ENCODE data around the gene CDK7.

The CDK7 gene

GRCh38 chr5:69265931-69266330 is 31.2 kb downstream of the CDK7 start:
- H3K27ac ChIP-seq = no peak overlapping the region
- TF ChIP-seq ZFX (IDR thresholded peaks at IDR 0.05; ENCODE audit: borderline replicate concordance) (no peak), CTCF (IDR thresholded peaks at IDR 0.05) (peak; percentile 70)

GRCh38 chr5:69268899-69269298 is 34.2 kb downstream of the CDK7 start:
- TF ChIP-seq ZFX (IDR thresholded peaks at IDR 0.05; ENCODE audit: borderline replicate concordance) (no peak), CTCF (IDR thresholded peaks at IDR 0.05) (no peak)
- no peak overlapping the region for H3K27ac ChIP-seq

DNA sequence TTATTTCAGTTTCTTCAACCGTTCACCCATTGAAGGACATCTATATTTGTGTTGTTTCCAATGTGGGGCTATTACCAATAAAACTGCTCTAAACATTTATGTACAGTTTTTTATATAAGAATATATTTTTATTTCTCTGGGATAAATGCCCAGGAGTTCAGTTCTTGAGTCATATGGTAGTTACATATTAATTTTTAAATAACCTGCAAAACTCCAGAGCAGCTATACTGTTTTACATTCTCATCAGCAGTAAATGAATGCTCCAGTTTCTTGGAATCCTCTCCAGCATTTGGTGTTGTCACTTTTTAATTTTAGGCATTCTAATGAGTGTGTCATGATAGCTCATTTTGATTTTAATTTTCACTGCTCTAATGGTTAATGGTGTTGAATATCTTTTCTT is 36.2 kb downstream of the CDK7 start:
- TF ChIP-seq ZFX (IDR thresholded peaks at IDR 0.05; ENCODE audit: borderline replicate concordance) (no peak), CTCF (IDR thresholded peaks at IDR 0.05) (no peak)

DNA sequence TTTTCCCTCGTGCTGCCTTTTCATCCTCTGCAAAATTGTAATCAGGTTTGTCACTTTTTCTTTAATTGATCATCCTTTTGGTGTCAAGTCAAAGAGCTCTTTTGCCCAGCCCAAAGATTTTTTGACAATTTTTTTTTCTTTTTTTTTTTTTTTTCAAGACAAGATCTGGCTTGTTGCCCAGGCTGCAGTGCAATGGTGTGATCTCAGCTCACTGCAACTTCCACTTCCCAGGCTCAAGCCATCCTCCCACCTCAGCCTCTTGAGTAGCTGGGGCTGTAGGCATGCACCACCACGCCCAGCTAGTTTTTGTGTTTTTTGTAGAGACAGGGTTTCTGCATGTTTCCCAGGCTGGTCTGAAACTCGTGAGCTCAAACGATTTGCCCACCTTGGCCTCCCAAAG is 36.7 kb downstream of the CDK7 start:
- no peak overlapping the region for H3K27ac ChIP-seq
- TF ChIP-seq ZFX (IDR thresholded peaks at IDR 0.05; ENCODE audit: borderline replicate concordance) (no peak), CTCF (IDR thresholded peaks at IDR 0.05) (no peak)

More for the DNA sequence above, 36.2 kb downstream of the CDK7 start:
- no peak overlapping the region for H3K27ac ChIP-seq

DNA sequence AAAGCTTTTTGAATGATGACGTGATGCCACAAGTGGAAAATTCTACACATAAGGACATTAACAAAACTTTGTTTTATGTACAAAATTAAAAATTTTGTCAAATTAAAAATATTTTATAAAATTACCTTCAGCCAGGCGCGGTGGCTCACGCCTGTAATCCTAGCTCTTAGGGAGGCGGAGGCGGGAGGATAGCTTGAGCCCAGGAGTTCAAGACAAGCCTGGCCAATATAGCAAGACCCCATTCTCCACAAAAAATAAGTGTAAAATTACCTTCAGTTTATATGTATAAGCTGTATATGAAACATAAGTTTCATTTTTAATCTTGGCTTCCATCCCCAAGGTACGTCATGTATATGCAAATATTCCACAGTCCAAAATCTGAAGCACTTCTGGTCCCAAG is 40.9 kb downstream of the CDK7 start:
- TF ChIP-seq ZFX (IDR thresholded peaks at IDR 0.05; ENCODE audit: borderline replicate concordance) = no peak
- TF ChIP-seq CTCF (IDR thresholded peaks at IDR 0.05) = no peak
- H3K27ac ChIP-seq = no peak overlapping the region

DNA sequence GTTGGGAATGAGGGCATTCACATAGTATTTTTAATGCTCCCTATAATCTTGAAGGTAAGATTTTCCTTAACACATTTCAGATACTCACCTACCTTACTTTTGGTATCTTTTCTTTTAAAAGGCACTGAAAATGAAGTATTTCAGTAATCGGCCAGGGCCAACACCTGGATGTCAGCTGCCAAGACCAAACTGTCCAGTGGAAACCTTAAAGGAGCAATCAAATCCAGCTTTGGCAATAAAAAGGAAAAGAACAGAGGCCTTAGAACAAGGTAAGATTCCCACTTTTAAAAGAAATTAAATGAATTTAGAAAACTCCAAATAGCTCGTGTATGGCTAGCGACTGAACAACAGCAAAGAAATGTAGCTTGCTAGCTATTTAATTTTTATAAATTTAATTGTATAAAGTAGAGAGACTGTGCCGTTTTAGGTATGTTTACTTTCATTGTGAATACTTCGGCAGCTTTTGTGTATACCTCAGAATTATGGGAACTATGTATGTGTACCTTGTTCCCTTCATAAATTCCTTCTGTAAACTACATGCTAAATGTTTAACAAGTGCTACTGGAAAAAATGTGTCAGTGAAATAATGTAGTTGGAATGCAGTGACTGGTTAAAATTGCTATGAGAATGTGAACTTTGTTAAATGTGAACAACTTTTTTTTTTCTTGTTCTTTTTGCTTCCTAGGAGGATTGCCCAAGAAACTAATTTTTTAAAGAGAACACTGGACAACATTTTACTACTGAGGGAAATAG is 41.9 kb downstream of the CDK7 start:
- H3K27ac ChIP-seq = peak overlapping the region; percentile 55
- TF ChIP-seq ZFX (IDR thresholded peaks at IDR 0.05; ENCODE audit: borderline replicate concordance) = no peak
- no peak for TF ChIP-seq CTCF (IDR thresholded peaks at IDR 0.05)

DNA sequence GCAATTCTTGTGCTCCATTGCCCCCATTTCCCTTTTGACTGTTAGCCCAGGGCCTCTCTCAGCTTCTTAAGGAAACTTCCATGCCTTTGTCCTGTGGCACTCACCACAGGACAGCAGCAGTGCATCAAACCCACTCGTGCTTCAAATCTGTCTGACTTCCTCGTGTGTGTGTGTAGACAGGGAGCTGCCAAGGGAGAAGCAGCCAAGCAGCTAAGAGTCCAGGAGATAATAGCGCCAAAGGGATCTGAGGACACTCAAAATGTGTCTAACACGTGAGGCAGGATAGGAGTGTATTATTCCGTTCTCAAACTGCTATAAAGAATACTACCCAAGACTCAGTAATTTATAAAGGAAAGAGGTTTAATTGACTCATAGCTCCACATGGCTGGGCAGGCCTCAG is 44.8 kb downstream of the CDK7 start:
- no peak overlapping the region for H3K27ac ChIP-seq
- TF ChIP-seq CTCF (IDR thresholded peaks at IDR 0.05) (no peak), ZFX (IDR thresholded peaks at IDR 0.05; ENCODE audit: borderline replicate concordance) (no peak)
